GM19452 (cell line): ENCODE measurements around the gene C10orf62.
A peak's percentile ranks its signal among the peaks of the same experiment; 100 is the strongest.
"Not testable (repeated sequence)": the region's sequence is repeated elsewhere in the genome, so short reads cannot be mapped to it uniquely, and the experiment has no call there.

Experiments used
- ATAC-seq: cut with Tn5 transposase; IDR thresholded peaks from one replicate; pipeline ENCODE4 v1.9.1; 2021; ENCODE audit not compliant: unreplicated experiment

The C10orf62 gene

DNA sequence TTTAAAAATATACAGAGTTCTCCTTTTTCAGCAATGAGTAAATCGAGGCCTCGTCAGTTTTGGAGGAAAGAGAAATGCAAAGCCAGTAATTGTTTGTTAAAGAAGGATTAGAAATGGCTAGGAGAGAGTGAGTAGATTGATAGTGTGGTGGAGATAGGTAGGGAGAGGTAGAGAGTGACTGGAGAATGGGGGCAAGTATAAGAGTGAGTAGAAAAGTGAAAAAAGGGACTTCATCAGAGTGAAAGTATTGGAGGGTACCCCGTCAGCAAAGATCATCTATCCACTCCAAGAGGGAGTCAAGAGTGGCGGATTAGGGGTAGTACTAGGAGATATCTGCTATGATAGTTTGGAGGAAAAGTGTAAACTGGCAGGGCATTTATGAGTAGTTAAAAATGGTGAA lies 26.2 kb upstream of the C10orf62 start:
- ATAC-seq: no peak

DNA sequence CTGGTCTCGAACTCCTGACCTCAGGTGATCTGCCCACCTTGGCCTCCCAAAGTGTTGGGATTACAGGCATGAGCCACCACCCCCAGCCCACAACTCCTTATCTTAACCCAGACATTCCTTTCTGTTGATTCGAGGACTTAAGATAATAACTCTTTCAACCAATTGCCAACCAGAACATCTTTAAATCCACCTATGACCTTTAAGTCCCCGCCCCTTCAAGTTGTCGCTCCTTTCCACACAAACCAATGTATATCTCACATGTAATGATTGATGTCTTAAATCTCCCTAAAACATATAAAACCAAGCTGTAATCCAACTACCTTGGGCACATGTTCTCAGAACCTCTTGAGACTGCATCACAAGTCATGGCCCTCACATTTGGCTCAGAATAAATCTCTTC lies 24.7 kb upstream of the C10orf62 start:
- no peak for ATAC-seq

DNA sequence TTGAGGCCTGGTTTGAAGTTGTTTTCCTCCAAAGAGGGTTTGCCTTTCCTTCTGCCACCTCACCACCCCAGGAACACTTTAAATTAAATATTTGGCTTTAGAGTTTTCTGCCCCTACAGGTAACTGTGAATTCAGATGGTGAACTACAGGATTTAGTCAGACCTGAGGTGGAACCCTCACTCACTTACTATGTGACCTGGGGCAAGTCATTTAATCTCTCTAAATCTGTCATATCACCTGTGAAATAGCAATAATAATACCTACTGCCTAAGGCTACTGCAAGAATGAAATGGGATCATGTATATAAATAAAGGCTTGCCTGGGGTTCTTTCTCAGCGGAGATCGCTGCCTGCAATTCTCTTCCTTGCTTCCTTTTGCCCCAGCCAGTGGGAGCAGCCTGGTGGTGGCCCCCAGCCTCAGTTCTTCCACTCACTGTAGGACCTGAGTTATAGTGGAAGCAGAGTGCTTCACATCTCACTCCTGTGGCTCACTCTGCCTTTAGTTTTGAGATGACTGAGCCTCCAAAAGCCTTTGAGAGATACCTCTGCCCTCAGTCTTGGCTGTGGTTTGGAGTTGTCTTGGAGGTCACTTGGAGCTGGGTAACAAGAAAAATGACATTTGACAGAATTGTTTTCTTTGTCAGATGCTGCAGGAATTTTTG lies 23.1 kb upstream of the C10orf62 start:
- no peak for ATAC-seq

DNA sequence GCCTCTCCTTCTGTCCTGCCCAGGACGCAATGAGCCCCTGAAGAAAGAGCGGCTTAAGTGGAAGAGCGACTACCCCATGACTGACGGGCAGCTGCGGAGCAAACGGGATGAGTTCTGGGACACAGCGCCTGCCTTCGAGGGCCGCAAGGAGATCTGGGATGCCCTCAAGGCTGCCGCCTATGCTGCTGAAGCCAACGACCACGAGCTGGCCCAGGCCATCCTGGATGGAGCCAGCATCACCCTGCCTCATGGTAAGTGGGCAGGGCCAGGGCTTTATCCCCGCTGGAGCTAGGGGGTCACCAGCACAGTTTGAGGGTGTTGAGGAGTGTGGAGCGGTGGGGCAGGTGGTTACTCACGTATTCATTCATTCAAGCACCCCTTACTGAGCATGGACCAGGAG lies 21.6 kb upstream of the C10orf62 start:
- no peak for ATAC-seq

DNA sequence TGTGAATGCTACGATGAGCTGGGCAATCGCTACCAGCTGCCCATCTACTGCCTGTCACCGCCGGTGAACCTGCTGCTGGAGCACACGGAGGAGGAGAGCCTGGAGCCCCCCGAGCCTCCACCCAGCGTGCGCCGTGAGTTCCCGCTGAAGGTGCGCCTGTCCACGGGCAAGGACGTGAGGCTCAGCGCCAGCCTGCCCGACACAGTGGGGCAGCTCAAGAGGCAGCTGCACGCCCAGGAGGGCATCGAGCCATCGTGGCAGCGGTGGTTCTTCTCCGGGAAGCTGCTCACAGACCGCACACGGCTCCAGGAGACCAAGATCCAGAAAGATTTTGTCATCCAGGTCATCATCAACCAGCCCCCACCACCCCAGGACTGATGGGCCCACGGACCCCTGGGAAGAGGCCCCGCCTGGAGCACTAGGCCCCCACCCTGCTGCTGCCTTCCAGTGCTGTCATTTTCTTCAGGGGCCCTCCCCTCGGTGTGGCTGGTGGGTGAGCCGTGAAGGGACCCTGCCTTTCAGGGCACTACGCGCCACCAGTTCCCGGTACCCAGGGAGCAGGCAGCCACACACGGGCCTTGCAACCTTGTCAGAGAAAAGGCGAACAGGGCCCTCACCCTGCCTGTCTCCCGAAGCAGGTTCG lies 19.3 kb upstream of the C10orf62 start:
- ATAC-seq: no peak

DNA sequence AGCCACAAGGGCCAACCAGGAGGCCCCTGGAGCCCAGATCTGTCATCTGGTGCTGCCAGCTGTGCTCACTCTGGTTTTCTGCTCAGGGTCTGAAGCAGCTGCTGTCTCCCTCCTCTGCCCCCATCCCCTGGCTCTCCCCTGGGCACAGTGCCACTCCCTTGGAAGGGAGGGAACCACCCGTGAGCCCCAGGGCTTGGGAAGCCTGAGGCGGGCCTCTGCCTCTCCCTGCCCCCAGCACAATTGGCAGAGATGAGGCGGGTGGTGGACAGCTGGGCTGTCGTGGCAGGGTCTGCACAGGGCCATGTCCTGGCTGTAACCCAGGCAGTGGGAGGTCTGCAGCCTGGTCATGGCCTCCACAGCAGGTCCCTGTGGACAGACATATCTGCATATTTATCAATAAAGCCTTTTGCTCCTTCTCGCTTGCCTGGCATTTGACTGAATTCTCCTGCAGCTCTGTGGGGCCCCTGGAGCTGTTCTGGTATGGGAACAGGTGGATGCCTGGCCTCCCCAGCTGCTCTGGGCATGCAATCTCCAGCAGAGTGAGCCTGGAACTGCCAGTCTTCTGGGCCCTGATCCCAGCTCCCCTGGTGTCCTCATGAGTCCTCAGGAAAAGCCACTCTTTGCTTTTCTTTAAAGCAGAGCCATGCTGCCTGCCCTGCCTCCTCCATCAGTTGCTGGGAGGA lies 18.6 kb upstream of the C10orf62 start:
- ATAC-seq: no peak

DNA sequence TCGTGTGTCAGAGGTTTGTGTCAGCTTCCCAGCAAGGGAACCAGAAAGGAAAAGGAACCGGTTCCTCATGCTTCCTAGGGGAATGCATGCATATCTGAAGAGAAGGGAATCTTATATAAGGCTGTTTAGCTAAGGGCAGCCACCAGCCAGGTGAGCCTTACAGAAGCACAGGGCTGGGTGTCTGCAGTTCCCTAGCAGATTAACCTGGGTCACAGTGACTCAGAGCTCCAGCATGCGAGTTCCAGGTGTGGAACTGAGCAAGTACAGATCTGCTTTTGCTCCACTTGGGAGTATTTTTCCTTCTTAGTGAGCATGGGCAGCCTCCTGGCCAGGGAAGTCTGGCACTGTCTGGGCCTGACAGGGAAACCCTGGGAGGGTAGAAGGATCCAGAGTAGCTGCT lies 17.9 kb upstream of the C10orf62 start:
- ATAC-seq: no peak

DNA sequence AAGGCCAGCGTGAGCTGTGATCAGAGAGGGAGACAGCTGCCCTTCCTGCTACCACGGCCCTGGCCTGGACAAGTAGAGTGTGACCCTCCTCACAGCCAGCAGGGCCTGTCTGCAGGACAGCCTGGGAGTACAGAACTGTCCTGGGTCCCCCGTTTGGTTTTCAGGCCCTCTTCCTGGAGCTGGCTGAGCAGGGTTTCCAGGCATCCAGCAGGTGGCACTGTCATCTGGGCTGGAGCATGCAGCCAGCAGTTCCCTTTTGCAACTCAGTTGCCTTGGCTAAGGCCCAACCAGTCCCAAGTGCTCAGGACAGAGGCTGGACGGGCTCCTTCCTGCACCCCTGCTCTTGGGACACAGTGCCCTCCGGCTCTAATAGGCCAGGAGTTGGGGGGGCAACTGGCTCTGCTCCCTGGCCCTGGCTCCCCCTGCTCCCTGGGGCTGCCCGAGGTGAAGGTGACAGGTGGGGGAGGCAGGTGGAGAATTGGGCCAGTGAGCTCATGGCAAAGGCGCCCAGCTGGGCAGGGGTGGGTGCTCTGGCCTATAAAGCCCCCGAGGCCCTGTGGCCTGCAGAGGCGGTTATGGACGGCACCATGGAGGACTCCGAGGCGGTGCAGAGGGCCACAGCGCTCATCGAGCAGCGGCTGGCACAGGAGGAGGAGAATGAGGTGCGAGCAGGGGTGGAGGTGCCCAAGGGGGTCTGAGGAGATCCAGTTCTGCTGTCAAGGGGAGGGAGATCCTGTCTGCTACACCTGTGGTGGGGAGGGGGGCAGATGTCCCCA lies 17.1 kb upstream of the C10orf62 start, which contains the start of gene ANKRD2:
ANKRD2 (plus strand) TSS at position 566 of the 776 bp plus-strand sequence; CDS start at position 576, 10 bp downstream.
- ATAC-seq: peak; percentile 60

DNA sequence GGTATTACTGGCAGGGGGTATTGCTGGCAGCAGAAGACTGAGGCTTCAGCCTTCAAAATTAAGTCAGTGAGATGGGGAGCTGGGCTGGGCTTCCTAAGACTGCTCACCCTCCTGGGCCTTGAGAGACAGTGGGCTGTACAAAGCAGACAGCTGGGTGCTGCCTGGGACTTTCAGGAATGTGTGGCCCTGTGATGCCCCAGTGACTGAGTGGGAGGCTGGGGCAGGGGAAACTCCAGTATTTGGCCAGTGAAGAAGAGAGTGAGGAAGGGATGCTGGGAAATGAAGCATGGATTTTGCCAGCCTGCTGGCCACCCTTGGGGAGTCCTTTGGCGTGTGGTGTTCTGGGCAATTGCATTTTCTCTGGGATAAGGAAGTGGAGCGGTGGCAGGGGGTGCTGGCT lies 16.5 kb upstream of the C10orf62 start:
- no peak for ATAC-seq

DNA sequence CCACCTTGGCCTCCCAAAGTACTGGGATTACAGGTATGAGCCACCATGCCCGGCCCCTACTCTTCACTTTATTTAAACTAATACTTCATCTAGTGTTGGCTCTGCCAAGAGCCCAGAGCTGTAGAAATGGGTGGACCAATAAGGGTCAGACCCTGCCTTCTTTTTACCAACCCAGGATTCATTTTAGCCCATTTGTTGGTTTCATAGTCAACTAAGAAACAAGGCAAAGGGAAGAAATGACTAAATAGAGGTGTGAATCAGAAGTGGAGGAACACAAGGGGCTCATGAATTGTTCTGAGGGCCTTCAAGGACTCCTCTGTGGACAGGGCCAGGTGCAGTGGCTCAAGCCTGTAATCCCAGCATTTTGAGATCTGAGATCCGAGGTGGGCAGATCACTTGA lies 15.8 kb upstream of the C10orf62 start:
- no peak for ATAC-seq

DNA sequence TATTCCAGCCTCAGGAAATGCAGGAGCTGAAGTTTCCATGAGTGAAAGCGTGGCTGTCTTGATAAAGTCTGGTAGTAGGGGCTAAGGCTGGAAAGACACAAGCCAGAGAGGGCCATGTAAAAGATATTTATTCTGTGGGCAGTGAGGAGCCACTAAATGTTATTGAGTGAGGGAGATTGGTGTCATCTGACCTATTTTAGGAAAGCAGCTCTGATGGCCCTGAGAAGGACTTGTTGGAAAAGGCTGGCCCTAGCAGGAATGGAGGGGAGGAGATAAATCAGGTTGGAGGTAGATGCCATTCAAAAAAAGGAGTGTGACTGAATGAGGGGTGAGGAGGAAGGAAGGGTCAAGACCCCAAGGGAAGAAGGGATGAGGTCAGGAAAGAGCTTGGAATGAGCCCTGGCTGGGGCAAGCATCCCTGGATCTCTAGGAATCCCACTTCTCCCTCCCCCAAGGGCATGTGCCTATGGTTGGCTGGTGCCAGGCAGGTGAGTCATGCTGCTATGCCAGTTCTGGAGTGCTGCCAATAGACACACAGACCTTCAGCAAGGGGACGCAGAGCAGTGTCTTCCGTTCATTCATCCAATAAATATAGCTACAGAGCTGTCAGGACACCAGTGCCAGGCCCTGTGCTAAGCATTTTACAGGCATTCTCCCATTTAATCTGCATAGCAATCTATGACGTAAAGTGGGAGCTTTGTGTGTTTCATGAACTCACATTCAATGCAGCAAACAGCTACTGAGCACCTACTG lies 15.0 kb upstream of the C10orf62 start:
- ATAC-seq: no peak

DNA sequence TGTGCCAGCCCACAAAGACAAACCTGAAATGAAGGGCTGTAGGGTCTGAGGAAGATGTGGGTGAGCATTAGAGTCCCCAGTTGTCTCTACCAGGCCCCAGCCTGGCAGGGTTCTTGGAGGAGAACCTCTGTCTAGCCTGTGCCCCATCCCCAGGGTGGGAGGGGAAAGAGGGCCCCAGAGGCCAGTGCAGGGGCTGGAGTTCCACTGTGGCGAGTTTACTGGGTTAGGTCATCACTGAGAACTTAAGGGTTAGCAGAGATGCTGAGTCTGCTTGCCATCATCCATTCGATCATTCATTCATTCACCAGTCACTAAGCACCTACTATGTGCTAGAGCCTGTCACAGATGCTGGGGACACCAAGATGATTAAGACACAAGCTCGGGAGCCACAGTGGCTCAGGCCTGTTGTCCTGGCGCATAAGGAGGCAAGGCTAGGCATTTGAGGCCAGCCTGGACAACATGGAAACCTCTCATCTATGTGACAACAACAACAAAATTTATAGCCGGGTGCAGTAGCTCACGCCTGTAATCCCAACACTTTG lies 14.3 kb upstream of the C10orf62 start:
- no peak for ATAC-seq

DNA sequence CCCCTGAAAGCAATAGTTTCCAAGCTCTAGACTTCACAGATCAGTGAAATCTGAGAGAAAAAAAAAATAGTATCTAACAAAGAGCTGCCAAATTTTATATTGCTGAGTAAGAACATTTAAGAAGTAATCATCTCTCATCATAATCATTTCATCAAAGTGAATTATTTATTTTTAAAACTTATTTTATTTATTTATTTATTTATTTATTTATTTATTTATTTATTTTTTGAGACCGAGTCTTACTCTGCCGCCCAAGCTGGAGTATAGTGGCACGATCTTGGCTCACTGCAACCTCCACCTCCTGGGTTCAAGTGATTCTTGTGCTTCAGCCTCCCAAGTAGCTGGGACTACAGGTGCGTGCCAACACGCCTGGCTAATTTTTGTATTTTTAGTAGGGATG lies 13.0 kb upstream of the C10orf62 start:
- ATAC-seq: not testable (repeated sequence)

DNA sequence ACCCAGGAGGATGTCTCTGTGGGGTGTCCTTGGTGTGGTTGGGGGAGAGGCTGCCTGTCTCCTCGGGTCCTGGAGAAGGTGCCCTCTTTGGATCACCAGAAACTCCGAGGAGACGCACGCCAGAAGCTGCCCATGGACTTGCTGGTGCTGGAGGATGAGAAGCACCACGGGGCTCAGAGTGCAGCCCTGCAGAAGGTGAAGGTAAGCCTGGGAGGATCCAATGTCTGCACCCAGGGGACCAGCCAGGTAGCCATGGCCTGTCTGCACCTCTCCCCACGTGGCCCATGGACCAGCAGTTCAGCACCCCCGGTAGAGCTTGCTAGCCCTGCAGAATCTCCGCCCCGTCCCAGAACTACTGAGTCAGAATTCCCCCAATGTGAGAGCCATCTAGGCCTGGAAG lies 11.8 kb upstream of the C10orf62 start:
- ATAC-seq: no peak

DNA sequence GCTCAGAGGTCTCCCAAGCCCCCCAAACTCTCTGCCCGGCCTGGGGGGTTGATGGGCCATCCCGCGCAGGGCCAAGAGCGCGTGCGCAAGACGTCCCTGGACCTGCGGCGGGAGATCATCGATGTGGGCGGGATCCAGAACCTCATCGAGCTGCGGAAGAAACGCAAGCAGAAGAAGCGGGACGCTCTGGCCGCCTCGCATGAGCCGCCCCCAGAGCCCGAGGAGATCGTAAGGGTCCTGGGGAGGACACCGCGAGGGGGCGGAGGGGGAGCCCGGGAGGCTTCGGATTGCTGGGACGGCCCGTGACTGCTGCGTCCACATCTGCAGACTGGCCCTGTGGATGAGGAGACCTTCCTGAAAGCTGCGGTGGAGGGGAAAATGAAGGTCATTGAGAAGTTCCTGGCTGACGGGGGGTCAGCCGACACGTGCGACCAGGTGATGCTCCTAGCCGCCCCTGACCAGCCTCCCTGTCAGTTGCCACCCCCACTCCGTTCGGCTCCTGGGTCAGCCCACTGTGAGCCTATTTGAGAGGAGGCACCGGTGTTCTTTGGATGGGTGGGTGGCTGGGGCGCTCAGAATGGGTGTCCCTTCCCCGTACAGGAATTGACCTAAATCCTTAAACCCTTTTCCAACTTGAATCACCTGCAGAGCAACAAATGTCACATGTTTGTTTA lies 11.2 kb upstream of the C10orf62 start:
- ATAC-seq: no peak

DNA sequence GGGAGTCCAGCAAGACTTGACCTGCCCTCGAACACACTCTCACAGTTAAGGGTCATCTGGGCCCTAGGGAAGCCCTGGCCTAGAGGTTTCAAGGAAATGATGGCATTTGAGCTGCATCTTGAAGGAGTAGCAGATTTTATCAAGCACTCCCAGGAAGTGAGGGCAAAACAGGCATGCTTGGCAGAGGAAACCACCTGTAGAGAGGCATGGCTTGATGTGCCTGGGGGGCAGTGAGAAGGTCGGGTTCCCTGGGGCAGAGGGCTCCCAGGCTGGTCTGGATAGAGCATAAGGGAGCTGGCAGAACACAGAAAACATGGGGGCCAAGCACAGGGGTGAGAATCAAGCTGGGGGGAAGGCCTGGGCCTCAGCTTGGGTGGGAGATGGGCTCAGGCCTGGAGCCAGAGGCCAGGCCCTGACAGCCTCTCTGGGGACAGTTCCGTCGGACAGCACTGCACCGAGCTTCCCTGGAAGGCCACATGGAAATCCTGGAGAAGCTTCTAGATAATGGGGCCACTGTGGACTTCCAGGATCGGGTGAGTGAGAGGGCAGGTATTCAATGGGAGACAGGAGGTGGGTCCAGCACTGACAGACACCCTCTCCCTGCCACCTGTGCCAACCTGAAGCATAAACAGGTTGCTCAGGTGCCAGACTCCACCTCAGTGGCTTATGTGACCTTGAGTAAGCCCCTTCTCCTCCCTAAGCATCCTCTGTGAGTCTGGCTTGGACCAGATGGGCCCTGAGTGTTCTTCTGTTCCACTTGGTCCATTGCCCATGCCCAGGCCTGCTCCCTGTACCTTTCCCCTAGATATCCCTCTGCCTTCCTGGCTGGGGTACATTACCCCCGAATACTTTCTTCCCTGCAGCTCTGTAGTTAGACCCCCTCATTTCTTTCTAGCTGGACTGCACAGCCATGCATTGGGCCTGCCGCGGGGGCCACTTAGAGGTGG lies 8.8 kb upstream of the C10orf62 start:
- ATAC-seq: no peak

DNA sequence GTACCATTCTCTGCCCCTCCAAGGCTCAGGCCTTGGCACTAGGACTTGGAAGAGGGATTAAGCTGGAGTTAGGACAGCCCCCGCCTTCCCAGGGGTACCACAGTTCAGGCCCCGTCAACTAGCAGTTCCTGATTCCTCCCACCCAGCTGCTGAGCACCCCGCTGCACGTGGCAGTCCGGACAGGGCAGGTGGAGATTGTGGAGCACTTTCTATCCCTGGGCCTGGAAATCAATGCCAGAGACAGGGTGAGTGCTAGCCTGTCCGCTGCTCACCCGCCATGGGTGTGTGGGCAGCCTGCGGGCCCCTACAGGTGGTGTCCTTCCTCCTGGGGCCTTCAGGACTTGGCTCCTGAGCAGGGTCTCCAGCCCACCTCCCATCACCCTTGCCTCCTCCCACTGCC lies 7.4 kb upstream of the C10orf62 start:
- no peak for ATAC-seq

DNA sequence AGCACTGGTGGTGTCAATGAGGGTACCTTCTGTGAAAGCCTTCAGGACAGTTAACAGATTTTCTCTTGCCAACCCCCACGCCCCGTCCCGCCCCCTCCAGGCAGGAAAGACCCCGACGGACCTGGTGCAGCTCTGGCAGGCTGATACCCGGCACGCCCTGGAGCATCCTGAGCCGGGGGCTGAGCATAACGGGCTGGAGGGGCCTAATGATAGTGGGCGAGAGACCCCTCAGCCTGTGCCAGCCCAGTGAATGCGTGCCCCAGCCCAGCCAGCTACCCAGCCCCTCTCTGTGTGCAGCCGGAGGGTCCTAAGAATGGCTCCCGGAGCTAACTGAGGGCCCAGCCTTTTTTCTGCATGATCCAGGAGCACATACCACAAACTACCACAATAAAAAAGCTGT lies 6.0 kb upstream of the C10orf62 start:
- no peak for ATAC-seq
